Thymus (tissue), 11 donors: Measurements from ENCODE around the gene CDH12. TPM values are rescaled to one million over a fixed set of nuclear protein-coding genes. Genes with fewer than 3 reads are reported as not detected.
"Not testable (repeated sequence)": the region's sequence is repeated elsewhere in the genome, so short reads cannot be mapped to it uniquely, and the experiment has no call there.

ENCODE experiments used
- DNase-seq, 9 donors: peaks; one replicate each; pipeline ENCODE4 v3.0.0-alpha.2; 2013; ENCODE audit warnings: low spot score in 9 of 9, low read depth in 6 of 9, missing footprints in 1 of 9
- H3K27ac ChIP-seq, 2 donors: one replicate each; pipeline ENCODE4 v1.5.1; 2013; ENCODE audit warnings: control low read depth in 1 of 2, low read depth in 1 of 2, low read length in 1 of 2, mild to moderate bottlenecking in 1 of 2, moderate library complexity in 1 of 2
- H3K27me3 ChIP-seq, 2 donors: one replicate each; pipeline ENCODE4 v1.5.1; 2013; ENCODE audit warnings: low read length in 1 of 2; ENCODE audit not compliant: control insufficient read depth in 2 of 2, insufficient read depth in 1 of 2
- H3K36me3 ChIP-seq, 2 donors: one replicate each; pipeline ENCODE4 v1.5.1; 2013; ENCODE audit warnings: low read length in 1 of 2, mild to moderate bottlenecking in 1 of 2, moderate library complexity in 1 of 2; ENCODE audit not compliant: control insufficient read depth in 2 of 2, insufficient read depth in 2 of 2
- H3K4me1 ChIP-seq, 2 donors: one replicate each; pipeline ENCODE4 v1.5.1; 2013; ENCODE audit warnings: low read length in 2 of 2; ENCODE audit not compliant: control insufficient read depth in 2 of 2, insufficient read depth in 2 of 2
- H3K4me3 ChIP-seq, 2 donors: one replicate each; pipeline ENCODE4 v1.5.1; 2013; ENCODE audit warnings: low read length in 2 of 2, control low read depth in 1 of 2, mild to moderate bottlenecking in 1 of 2
- H3K9me3 ChIP-seq, 2 donors: one replicate each; pipeline ENCODE4 v1.5.1; 2013; ENCODE audit warnings: low read length in 1 of 2, mild to moderate bottlenecking in 1 of 2; ENCODE audit not compliant: control insufficient read depth in 2 of 2, insufficient read depth in 1 of 2
- WGBS: extraction: QIAGEN DNeasy Blood & Tissue Kit; methylation state at CpG from one replicate; pipeline ENCODE4 v1.1.7; 2013; 5-methylcytosine and 5-hydroxymethylcytosine counted together
- polyA plus RNA-seq: library from polyadenylated mRNA; stranded (reverse); fragments of 200-250 nt; gene quantifications from one replicate; pipeline ENCODE4 v1.2.3, GENCODE V29; 2013
- total RNA-seq: library from RNA; stranded (reverse); fragments of 120-200 nt; gene quantifications from one replicate; pipeline ENCODE4 v1.2.4, GENCODE V29; 2013
- donor health status: healthy.

Gene CDH12
- total and polyA plus RNA-seq, 2 donors: 0.05 to 0.09 TPM

DNA sequence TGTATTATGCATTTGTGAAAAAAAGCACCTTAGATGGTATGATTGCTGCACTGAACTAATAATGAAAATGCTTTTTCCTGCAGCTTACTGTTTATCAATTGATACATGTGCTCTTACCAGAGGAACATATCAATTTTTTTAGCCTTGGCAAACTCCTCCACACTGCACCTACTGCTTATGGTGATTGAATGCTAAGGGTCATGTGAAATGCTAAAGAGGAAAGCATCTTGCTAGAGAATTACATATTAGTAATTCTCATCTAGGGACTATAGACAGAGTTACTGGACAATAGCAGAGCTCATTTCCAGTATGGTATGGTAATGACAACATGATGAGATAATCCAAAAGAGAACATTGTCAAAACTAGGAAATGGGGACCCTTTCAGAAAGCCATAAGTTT is 817.1 kb downstream of the CDH12 start:
- Histone ChIP-seq H3K4me1 (no peaks in the 10 kb centered on the region), H3K27me3 (no peaks in the 10 kb centered on the region), H3K36me3 (no peaks in the 10 kb centered on the region), H3K4me3 (no peak overlapping the region), H3K27ac (no peak overlapping the region), H3K9me3 (peaks cover 0 to 16% of the 10 kb centered on the region in 2 donors)
- no peak for DNase-seq

DNA sequence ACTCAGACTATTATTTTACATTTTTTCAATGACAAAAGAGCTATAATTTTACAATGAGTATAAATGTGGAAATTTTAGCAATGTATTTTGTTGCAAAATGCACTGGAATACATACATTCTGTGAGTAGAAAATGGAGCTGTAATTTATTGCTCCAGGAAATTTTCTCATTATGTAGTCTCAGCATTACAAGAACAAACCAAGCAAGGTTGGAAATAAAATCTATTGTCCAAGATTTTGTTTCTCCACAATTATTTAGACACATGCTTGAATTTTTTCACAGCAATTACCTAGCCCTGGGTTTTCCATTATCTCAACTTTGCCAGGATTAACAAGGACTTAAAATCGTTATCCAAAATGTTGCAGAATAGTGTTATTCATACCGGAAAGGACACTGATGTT is 820.1 kb downstream of the CDH12 start:
- Histone ChIP-seq H3K4me1 (no peaks in the 10 kb centered on the region), H3K27me3 (no peaks in the 10 kb centered on the region), H3K4me3 (no peak overlapping the region), H3K36me3 (no peaks in the 10 kb centered on the region), H3K9me3 (peaks cover 0 to 5% of the 10 kb centered on the region in 2 donors), H3K27ac (no peak overlapping the region)
- DNase-seq: no peak
- 93% methylated on average over 2 of the region's 2 CpGs for WGBS

DNA sequence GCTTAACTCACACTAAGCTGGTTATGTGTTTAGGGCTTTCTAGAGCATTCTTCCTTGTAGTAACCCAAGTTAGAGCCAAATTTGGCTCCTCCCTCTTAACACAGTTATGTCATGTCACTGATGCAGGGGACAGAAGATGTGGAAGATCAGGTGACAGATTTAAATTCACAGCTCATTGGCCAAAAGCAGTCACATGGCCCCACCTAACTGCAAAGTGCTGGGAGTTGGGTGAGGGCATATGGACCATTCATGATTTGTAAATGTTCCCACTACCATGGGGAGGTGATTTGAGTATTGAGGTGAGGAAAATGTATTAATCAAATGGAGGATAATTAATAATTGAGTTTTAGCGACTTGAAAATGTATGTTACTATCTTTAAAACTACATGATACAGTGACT is 829.4 kb downstream of the CDH12 start:
- DNase-seq: no peak
- 89% methylated on average over 1 of the region's 1 CpG for WGBS
- H3K9me3 ChIP-seq: peaks cover 0 to 3% of the 10 kb centered on the region in 2 donors
- no peaks in the 10 kb centered on the region for H3K27me3 ChIP-seq
- no peak overlapping the region for H3K27ac ChIP-seq
- H3K4me1 ChIP-seq: no peaks in the 10 kb centered on the region
- H3K36me3 ChIP-seq: no peaks in the 10 kb centered on the region
- no peak overlapping the region for H3K4me3 ChIP-seq

DNA sequence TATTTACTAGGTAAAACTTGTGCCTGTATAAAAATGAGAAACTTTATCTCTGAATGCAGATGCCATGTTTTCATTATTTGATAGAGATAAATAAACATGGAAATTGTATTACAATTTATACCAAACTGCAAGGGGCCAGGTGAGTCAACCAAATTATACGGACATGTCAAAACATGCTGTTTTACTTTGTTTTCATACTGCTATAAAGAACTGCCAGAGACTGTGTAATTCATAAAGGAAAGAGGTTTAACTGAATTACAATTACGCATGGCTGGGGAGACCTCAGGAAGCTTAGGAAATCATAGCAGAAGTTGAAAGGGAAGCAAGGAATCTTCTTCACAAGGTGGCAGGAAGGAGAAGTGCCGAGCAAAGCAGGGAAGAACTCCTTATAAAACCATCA is 840.3 kb downstream of the CDH12 start:
- 70% methylated on average over 3 of the region's 3 CpGs for WGBS
- not testable (repeated sequence) for DNase-seq, H3K9me3 ChIP-seq, H3K36me3 ChIP-seq, H3K4me3 ChIP-seq, H3K4me1 ChIP-seq, H3K27me3 ChIP-seq, H3K27ac ChIP-seq

DNA sequence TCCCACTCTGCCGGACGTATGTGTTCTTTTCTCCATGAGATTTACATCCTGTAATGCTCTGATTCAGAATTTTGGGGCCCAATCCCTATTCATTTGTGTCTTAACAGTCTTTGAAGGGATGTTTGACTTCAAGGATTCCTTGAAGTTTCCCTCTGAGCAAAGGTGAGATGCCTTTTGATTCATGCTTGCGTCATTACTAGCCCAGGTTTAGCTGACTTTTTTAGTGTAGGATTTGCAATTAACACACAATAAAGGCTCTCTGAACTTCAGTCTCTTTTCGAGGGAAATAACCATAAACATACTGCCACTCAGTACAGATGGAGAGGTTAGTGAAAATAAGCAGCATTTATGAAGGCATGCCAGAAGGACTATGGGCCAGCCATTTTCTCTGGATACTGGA is 842.3 kb downstream of the CDH12 start:
- not testable (repeated sequence) for H3K27ac ChIP-seq, H3K36me3 ChIP-seq, H3K27me3 ChIP-seq, H3K4me3 ChIP-seq, DNase-seq, H3K4me1 ChIP-seq, H3K9me3 ChIP-seq
- 94% methylated on average over 4 of the region's 4 CpGs for WGBS

DNA sequence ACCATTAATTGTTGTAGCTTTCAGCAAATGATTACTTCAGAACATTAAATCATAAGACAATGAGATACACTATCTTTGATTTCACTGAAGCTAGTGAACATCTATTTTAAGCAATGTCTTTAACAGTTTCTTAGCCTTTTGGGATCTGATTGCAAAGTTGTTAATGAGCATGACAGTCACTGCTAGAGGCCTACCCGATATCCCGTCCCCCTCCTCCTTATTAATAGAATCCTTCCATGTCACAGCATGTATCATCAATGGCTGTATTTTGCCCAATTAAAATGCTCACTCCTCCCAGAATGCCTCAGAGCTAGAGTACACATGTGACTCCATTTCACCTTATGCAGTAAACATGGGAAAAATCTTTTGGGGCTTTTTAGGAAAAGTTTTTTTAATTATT is 852.0 kb downstream of the CDH12 start:
- over 99% methylated on average over 2 of the region's 2 CpGs for WGBS
- not testable (repeated sequence) for H3K4me1 ChIP-seq

DNA sequence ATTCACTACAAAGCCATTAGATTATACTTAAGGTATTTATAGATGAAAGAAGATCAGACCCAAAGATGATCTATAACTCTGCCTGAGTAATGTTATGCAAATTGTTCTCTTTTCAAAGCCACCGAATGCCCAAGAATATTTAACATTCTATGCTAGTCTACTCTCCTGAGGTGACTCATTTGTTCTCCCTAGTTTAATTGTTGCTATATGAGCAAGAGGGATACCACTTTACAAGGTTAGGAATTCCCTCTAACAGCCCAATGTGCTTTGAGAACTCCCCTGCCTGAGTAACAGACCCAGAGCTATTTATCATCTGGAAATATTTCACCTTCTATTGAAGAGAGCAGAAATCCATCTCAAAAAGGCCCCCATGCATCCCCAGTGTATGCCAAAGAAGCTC is 867.3 kb downstream of the CDH12 start:
- H3K4me1 ChIP-seq, H3K27me3 ChIP-seq, H3K4me3 ChIP-seq, H3K9me3 ChIP-seq, H3K27ac ChIP-seq, DNase-seq, H3K36me3 ChIP-seq: not testable (repeated sequence)
- WGBS: 83% methylated on average over 1 of the region's 1 CpG

More for the DNA sequence above, 852.0 kb downstream of the CDH12 start:
- not testable (repeated sequence) for H3K27me3 ChIP-seq, H3K9me3 ChIP-seq, H3K4me3 ChIP-seq, DNase-seq, H3K27ac ChIP-seq, H3K36me3 ChIP-seq

DNA sequence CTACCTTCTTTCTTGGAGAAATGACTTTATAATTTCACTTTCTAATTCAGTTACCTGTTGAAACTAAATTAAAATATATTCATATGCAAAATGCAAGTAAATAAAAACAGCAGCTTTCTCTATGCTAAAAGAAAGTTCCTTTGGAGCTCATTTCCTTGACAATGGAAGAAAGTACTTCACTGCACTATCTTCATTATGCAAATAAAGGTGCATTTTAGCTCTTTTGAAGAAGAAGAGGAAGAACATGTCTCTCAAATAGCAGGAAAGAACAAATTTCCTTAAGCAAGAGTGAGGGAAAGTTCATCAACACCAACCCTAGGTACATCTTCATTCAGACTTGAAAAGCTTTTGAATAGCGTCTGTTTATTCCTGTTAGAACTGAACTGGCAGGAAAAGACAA is 901.6 kb downstream of the CDH12 start:
- H3K9me3 ChIP-seq, H3K36me3 ChIP-seq, H3K4me3 ChIP-seq, H3K4me1 ChIP-seq, H3K27ac ChIP-seq, H3K27me3 ChIP-seq, DNase-seq: not testable (repeated sequence)
- WGBS: 72% methylated on average over 1 of the region's 1 CpG

DNA sequence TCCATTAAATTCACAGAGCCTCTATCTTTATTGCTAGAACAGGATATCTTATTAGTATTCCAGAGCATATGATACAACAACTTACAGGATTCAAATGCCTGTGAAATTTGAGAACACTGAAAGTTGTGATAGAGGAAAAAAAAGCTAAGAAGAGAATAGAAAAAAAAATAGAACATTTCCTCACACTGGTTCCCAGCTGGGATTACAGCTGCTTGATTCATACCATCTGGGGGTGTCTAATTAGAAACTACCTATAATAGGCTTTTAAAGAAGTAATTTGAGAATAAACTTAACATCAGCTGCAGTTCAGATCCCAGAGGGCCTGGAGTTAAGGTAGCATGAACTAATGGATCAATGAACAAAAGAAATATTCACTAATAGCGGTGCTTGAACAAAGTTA is 922.0 kb downstream of the CDH12 start:
- DNase-seq: no peak
- H3K27me3 ChIP-seq: no peaks in the 10 kb centered on the region
- peaks cover 0 to 4% of the 10 kb centered on the region in 2 donors for H3K9me3 ChIP-seq
- WGBS: 92% methylated on average over 1 of the region's 1 CpG
- H3K36me3 ChIP-seq: no peaks in the 10 kb centered on the region
- H3K27ac ChIP-seq: no peak overlapping the region
- no peaks in the 10 kb centered on the region for H3K4me1 ChIP-seq
- no peak overlapping the region for H3K4me3 ChIP-seq

DNA sequence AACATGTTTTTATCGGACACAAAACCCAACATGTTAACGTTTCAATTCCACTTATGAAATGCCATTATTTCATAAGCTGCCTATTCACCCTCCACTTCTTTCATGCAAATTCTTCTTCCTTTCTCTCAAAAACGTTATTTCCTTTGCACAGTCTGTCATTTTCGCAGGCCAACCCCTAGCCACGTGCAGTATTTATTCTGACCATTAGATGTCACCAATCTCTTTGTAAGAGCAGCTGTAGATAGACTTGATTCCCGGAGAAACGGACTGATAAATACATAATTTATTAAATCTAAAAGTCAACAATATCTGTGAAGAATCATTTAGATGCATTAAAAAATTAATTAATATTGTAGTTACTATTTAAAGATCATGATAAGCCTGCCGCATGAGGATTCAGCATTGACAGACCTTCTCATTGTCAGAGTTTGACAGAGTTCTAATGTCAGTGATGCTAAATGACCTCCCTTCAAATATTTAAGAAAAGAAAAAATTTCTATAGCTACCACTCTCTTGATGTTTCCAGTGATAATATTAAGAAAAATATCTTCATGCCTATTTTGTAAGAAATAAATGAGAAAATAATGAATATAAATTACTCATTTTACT is 933.6 kb downstream of the CDH12 start:
- no peaks in the 10 kb centered on the region for H3K36me3 ChIP-seq
- no peak overlapping the region for H3K27ac ChIP-seq
- no peak overlapping the region for H3K4me3 ChIP-seq
- H3K4me1 ChIP-seq: no peaks in the 10 kb centered on the region
- no peaks in the 10 kb centered on the region for H3K27me3 ChIP-seq
- no peaks in the 10 kb centered on the region for H3K9me3 ChIP-seq
- WGBS: 30% methylated on average over 8 of the region's 8 CpGs
- DNase-seq: peak in 2 of 9 donors; percentile 0 to 5
